ENCODE data around the gene EZR. TPM values are rescaled to one million over a fixed set of nuclear protein-coding genes. Genes with fewer than 3 reads are reported as not detected.

The EZR gene
- total RNA-seq, 6 donors from 2014 or later = 188 to 810 (median 346) TPM

DNA sequence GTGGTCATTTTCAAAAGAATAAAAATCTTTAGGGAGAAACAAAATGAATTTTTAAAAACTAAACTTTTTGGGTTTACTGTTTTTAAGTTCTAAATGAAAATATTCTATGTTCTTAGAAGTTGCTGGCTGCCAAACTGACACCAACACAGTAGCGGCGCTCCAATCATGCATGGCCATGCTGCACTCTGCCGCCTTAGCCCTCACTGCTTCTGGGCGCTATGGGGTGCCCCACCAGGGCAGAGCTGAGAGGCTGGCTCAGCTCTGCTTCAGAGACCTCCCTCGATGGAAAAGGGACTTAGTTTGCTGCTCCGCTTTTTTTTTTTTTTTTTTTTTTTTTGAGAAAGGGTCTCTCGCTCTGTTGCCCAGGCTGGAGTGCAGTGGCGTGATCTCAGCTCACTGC lies 20.9 kb downstream of the EZR start:
- Histone ChIP-seq H3K27ac (peak overlapping the region; percentile 26 to 62 (median 40)), H3K4me1 (peaks cover 46 to 88% (median 67%) of the 10 kb centered on the region in 4 donors), H3K36me3 (peaks cover 0 to 11% (median 4%) of the 10 kb centered on the region in 4 donors), H3K4me3 (no peak overlapping the region), H3K27me3 (no peaks in the 10 kb centered on the region), H3K9me3 (no peaks in the 10 kb centered on the region)
- TF ChIP-seq POLR2AphosphoS5 (IDR thresholded peaks at IDR 0.05) (no peak), POLR2A (IDR thresholded peaks at IDR 0.05) (no peak), EP300 (IDR thresholded peaks at IDR 0.05) (no peak)
- TF ChIP-seq, protein P1, sequence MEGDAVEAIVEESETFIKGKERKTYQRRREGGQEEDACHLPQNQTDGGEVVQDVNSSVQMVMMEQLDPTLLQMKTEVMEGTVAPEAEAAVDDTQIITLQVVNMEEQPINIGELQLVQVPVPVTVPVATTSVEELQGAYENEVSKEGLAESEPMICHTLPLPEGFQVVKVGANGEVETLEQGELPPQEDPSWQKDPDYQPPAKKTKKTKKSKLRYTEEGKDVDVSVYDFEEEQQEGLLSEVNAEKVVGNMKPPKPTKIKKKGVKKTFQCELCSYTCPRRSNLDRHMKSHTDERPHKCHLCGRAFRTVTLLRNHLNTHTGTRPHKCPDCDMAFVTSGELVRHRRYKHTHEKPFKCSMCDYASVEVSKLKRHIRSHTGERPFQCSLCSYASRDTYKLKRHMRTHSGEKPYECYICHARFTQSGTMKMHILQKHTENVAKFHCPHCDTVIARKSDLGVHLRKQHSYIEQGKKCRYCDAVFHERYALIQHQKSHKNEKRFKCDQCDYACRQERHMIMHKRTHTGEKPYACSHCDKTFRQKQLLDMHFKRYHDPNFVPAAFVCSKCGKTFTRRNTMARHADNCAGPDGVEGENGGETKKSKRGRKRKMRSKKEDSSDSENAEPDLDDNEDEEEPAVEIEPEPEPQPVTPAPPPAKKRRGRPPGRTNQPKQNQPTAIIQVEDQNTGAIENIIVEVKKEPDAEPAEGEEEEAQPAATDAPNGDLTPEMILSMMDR (IDR thresholded peaks at IDR 0.05) = no peak
- ATAC-seq (ENCODE audit: low FRiP score in 2 of 2) = no peak
- 88 to 96% methylated on average over 8 of the region's 8 CpGs for WGBS, 2 donors
- peak in 1 of 2 donors; percentile 20 for DNase-seq

GRCh38 chr6:158797331-158798310 lies 21.5 kb downstream of the EZR start:
- peaks cover 43 to 87% (median 60%) of the 10 kb centered on the region in 4 donors for H3K4me1 ChIP-seq

DNA sequence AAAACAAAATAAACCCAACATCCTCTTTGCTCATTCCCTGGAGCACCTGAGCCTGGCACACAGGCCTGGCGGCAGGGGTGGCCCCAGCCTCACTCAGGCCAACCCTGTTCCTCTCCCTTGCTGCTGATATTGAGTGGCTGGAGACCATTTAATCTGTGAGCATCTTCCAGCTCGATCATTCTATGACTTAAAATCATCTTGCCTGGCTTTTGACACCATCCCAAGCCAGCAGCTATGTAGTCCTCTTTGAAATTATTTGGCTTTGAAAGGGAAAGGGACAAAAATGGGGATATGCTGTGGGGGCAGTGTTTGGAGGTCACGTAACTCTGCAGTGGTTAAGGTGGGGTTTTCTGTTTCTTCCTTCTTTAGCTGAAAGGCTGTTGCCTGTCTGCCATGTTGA lies 22.8 kb downstream of the EZR start:
- no peak overlapping the region for H3K4me3 ChIP-seq
- DNase-seq (peak in 1 of 2 donors; percentile 30), ATAC-seq (ENCODE audit: low FRiP score in 2 of 2) (no peak)
- 84 to 97% methylated on average over 3 of the region's 3 CpGs for WGBS, 2 donors
- no peaks in the 10 kb centered on the region for H3K9me3 ChIP-seq
- peaks cover 37 to 84% (median 55%) of the 10 kb centered on the region in 4 donors for H3K4me1 ChIP-seq
- peak overlapping the region in 3 of 4 donors; percentile 9 to 28 (median 11) for H3K27ac ChIP-seq
- no peaks in the 10 kb centered on the region for H3K27me3 ChIP-seq
- H3K36me3 ChIP-seq = peaks cover 0 to 3% (median 0%) of the 10 kb centered on the region in 4 donors
- TF ChIP-seq, protein P1 (IDR thresholded peaks at IDR 0.05) = no peak
- TF ChIP-seq POLR2A (IDR thresholded peaks at IDR 0.05) (no peak), EP300 (IDR thresholded peaks at IDR 0.05) (no peak), POLR2AphosphoS5 (IDR thresholded peaks at IDR 0.05) (no peak)

More at GRCh38 chr6:158797331-158798310, 21.5 kb downstream of the EZR start:
- Histone ChIP-seq H3K4me3 (no peak overlapping the region), H3K36me3 (peaks cover 0 to 11% (median 4%) of the 10 kb centered on the region in 4 donors), H3K9me3 (no peaks in the 10 kb centered on the region), H3K27me3 (no peaks in the 10 kb centered on the region), H3K27ac (peak overlapping the region in 3 of 4 donors; percentile 26 to 62 (median 33))
- WGBS, 2 donors = 62 to 63% methylated on average over 3 of the region's 3 CpGs
- TF ChIP-seq POLR2AphosphoS5 (IDR thresholded peaks at IDR 0.05) = no peak
- no peak for TF ChIP-seq EP300 (IDR thresholded peaks at IDR 0.05)
- TF ChIP-seq, protein P1 (IDR thresholded peaks at IDR 0.05) = no peak
- no peak for TF ChIP-seq POLR2A (IDR thresholded peaks at IDR 0.05)
- ATAC-seq (ENCODE audit: low FRiP score in 2 of 2) (peak in 1 of 2 donors; percentile 56), DNase-seq (peak in 1 of 2 donors; percentile 15)

DNA sequence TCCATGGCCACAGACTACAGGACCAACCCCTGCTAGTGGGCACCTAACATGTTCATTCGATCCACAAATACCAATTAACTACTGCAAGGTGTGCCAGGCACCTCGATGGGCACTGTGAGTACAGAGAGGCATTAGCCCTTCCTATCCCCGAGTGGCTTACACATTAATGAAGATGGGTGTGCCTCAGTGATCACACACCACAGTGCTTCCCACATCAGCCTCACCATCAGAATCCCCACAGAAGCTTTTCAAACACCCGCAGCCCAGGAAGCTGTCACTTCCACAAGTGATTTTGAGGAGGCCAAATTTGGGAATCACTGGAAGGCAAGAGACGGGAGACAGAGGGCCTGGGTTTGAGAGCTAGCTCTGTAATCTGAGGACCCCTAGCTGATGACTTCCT lies 23.7 kb downstream of the EZR start:
- WGBS, 2 donors = 68 to 74% methylated on average over 3 to 5 of the region's 5 CpGs

More for the DNA sequence above, 23.7 kb downstream of the EZR start:
- Histone ChIP-seq H3K4me3 (no peak overlapping the region), H3K4me1 (peaks cover 37 to 81% (median 55%) of the 10 kb centered on the region in 4 donors), H3K9me3 (no peaks in the 10 kb centered on the region), H3K27ac (peak overlapping the region in 2 of 4 donors; percentile 9 to 28), H3K36me3 (peaks cover 0 to 3% (median 0%) of the 10 kb centered on the region in 4 donors), H3K27me3 (no peaks in the 10 kb centered on the region)
- DNase-seq (peak in 1 of 2 donors; percentile 14), ATAC-seq (ENCODE audit: low FRiP score in 2 of 2) (no peak)
- no peak for TF ChIP-seq POLR2AphosphoS5 (IDR thresholded peaks at IDR 0.05)
- TF ChIP-seq, protein P1 (IDR thresholded peaks at IDR 0.05) = no peak
- no peak for TF ChIP-seq EP300 (IDR thresholded peaks at IDR 0.05)
- TF ChIP-seq POLR2A (IDR thresholded peaks at IDR 0.05) = no peak
